Left lung (tissue), 10 donors: Measurements from ENCODE around the gene ELF1. TPM values are rescaled to one million over a fixed set of nuclear protein-coding genes. Genes with fewer than 3 reads are reported as not detected.

Source experiments
- ATAC-seq: fragments of 200-7000 bp; cut with Tn5 transposase; one replicate; pipeline ENCODE4 v1.9.1; 2020; ENCODE audit warnings: moderate library complexity
- DNase-seq, 4 donors: peaks; one replicate each; pipeline ENCODE4 v3.0.0-alpha.2; 2013 to 2020
- H3K27ac ChIP-seq, 2 donors: fragments of 200-600 bp; sonication (generic) in 1 of 2; one replicate each; pipeline versions ENCODE4 v1.5.0 to v1.8.0; 2020 to 2021
- H3K27me3 ChIP-seq, 2 donors: fragments of 200-600 bp; sonication (generic) in 1 of 2; one replicate each; pipeline versions ENCODE4 v1.5.0 to v1.8.0; 2020 to 2021
- H3K36me3 ChIP-seq, 2 donors: fragments of 200-600 bp; sonication (generic) in 1 of 2; one replicate each; pipeline versions ENCODE4 v1.5.0 to v1.8.0; 2020 to 2021
- H3K4me1 ChIP-seq, 2 donors: fragments of 200-600 bp; one replicate each; pipeline ENCODE4 v1.8.0; 2021
- H3K4me3 ChIP-seq, 2 donors: fragments of 200-600 bp; sonication (generic) in 1 of 2; one replicate each; pipeline versions ENCODE4 v1.5.0 to v1.8.0; 2020 to 2021; ENCODE audit warnings: mild to moderate bottlenecking in 1 of 2
- H3K9me3 ChIP-seq, 2 donors: fragments of 200-600 bp; sonication (generic) in 1 of 2; one replicate each; pipeline versions ENCODE4 v1.5.0 to v1.8.0; 2020 to 2021
- CTCF ChIP-seq, 2 donors: fragments of 200-600 bp; sonication (generic) in 1 of 2; IDR thresholded peaks; one replicate each; pipeline versions ENCODE4 v1.5.0 to v1.8.0; 2021; ENCODE audit warnings: antibody characterized with exemption in 2 of 2
- intact Hi-C, 2 donors: fragments of 100-400 bp; cut with DNase I; formaldehyde crosslinking; loops; one replicate each; pipeline versions ENCODE4 v1.11.2 to v1.14.2; 2022
- polyA plus RNA-seq, 6 donors: library from polyadenylated mRNA; unstranded; fragments of 120-200 nt; gene quantifications; one replicate each; pipeline ENCODE4 v1.2.1, GENCODE V29; 2013; ENCODE audit not compliant: insufficient read length in 6 of 6
- total RNA-seq, 2 donors: library from RNA; stranded (reverse); fragmentation: NEBNext Ultra II Directional; extraction: Animal tissue kit (Norgen Biotek cat#: 25700); gene quantifications; one replicate each; pipeline ENCODE4 v1.2.1, GENCODE V29; 2021
- donor health status: DM: no; HTN: yes; CAD: no.
- donor health status: DM: no; HTN: no; CAD: no.

The ELF1 gene
- total and polyA plus RNA-seq, 8 donors, result 46.6 to 84.6 (median 52.6) TPM

- Histone ChIP-seq H3K9me3 (no peaks in the 10 kb centered on the region), H3K27ac (peak overlapping the region in 1 of 2 donors; percentile 50), H3K4me3 (no peak overlapping the region), H3K27me3 (no peaks in the 10 kb centered on the region), H3K4me1 (peaks cover 0 to 22% of the 10 kb centered on the region in 2 donors), H3K36me3 (no peaks in the 10 kb centered on the region)
- DNase-seq, result no peak
- intact Hi-C loops, result no loop called here
- no peak for TF ChIP-seq CTCF (IDR thresholded peaks at IDR 0.05)
- peak; percentile 54 for ATAC-seq
Observed at GRCh38 chr13:41025518-41025917, 6.4 kb upstream of the ELF1 start.

DNA sequence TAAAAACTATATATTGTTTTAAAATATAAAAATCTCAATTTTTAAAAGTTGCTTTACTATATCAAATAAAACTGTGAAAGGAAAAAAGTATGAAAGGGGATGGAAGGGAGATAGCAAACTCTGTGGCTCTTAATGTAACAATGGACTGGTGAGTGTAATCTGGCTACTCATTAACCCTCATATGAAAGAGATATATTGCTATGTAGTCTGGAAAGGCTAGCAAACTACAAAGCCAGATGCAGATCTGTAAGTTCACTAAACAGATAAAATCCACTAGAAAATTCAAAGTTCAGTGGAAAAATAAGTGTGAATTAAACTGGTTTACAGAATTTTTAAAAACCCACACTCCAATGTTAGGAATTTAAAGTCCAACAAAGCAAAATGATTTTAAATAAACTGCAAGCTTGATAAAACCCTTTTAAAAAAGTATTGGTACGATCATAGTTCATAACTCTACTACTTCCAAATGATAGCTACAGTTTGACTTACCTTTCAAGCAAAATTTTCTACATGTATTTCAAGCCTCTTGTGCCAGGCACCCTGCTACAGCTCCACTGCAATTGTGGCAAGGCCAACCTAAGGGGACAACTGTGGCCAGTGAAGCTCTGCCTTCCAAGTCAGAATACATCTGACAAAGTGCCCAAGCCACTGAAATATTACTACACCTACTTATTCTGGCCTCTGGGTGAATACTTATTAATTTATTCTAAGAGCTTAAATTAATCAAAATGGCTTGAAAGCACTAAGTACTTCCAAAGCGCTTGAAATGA lies 647 bp upstream of the ELF1 start:
- no peaks in the 10 kb centered on the region for H3K36me3 ChIP-seq
- H3K27ac ChIP-seq, result peak overlapping the region; percentile 90 to 97
- DNase-seq (no peak), ATAC-seq (peak; percentile 58)
- no peak for TF ChIP-seq CTCF (IDR thresholded peaks at IDR 0.05)
- H3K4me3 ChIP-seq, result no peak overlapping the region
- H3K9me3 ChIP-seq, result no peaks in the 10 kb centered on the region
- H3K27me3 ChIP-seq, result no peaks in the 10 kb centered on the region
- intact Hi-C loops, result no loop called here
- H3K4me1 ChIP-seq, result peaks cover 12 to 35% of the 10 kb centered on the region in 2 donors

DNA sequence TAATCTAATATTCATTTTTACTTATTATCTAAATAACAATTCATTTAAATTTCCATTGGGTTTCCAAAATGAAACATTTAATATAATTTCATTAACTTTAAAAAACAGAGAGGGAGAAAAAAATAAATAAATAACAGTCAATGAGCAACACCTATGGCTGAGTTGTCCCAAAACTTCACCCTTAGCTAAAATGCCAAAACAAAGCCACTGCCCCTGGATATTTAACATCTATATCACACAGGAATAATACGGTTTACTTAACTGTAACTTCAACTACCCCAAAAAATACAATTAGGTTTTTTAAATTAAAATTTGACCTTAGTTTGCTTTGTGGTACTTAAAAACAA lies 541 bp downstream of the ELF1 start:
- ATAC-seq, result peak; percentile 34
- Histone ChIP-seq H3K27ac (peak overlapping the region; percentile 90 to 97), H3K4me3 (peak overlapping the region; percentile 12 to 44), H3K36me3 (no peaks in the 10 kb centered on the region), H3K9me3 (no peaks in the 10 kb centered on the region), H3K27me3 (no peaks in the 10 kb centered on the region), H3K4me1 (peaks cover 12 to 45% of the 10 kb centered on the region in 2 donors)
- TF ChIP-seq CTCF (IDR thresholded peaks at IDR 0.05), result no peak
- intact Hi-C loops, result no loop called here
- DNase-seq, result no peak

- H3K4me3 ChIP-seq, result peak overlapping the region; percentile 12 to 44
- peak; percentile 38 for ATAC-seq
Observed at GRCh38 chr13:41017817-41018601, 1.1 kb downstream of the ELF1 start.

More at GRCh38 chr13:41017817-41018601, 1.1 kb downstream of the ELF1 start:
- Histone ChIP-seq H3K4me1 (peaks cover 12 to 51% of the 10 kb centered on the region in 2 donors), H3K9me3 (no peaks in the 10 kb centered on the region), H3K27me3 (no peaks in the 10 kb centered on the region), H3K27ac (peak overlapping the region; percentile 90 to 97), H3K36me3 (no peaks in the 10 kb centered on the region)
- no peak for TF ChIP-seq CTCF (IDR thresholded peaks at IDR 0.05)
- no peak for DNase-seq
- intact Hi-C loops, result no loop called here
